ENCODE data around the gene SLC12A6.

Gene SLC12A6

DNA sequence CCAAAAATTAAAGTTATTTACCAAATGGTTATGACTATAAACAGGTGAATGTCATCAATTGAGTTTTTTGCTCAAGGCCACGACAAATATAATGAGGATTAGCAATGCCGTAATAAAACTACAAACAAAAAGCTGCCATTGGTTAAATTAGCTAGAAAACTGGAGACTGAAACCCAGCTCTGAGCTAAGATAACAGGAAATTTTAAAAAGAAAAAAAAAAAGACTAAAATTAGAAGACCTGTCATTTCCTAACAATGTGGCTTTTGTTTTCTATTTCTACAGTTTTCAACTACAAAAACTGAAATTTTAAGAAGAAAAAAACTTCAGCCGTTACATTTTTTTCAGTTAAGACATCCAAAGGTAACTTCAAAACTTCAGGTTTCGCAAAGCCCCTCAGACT is 9.7 kb downstream of the SLC12A6 start:
- DNase-seq: peak in 1 of 2 donors; percentile 35

GRCh38 chr15:34325368-34325767 is 12.2 kb downstream of the SLC12A6 start:
- no peak for DNase-seq

- DNase-seq: no peak
Measured at GRCh38 chr15:34324933-34325332, 12.6 kb downstream of the SLC12A6 start.

- DNase-seq: no peak
Measured at GRCh38 chr15:34323217-34323616, 14.4 kb downstream of the SLC12A6 start.

- peak; percentile 22 to 42 for DNase-seq
Measured at GRCh38 chr15:34318277-34319079, 19.1 kb downstream of the SLC12A6 start.

GRCh38 chr15:34314491-34315490 is 22.8 kb downstream of the SLC12A6 start:
- DNase-seq: no peak

DNA sequence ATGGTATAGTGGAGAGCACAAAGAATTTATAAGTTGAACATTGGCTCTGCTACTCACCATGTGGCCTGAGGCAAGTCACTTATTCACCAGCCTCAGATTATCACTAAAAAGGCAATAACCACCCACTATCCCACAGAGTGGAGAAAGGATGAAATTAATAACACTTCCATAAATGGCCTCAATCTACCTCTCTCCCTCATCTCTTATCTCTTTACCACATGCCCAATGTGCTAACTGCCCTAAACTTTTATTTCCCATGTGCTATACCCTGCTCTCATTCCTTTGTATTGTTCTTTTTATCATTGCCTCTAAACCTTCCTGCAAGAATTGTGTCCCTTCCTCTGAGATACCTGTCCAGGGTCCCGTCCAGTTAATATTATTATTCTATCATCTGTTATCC is 26.0 kb downstream of the SLC12A6 start:
- no peak for DNase-seq

GRCh38 chr15:34304613-34305012 is 33.0 kb downstream of the SLC12A6 start:
- no peak for DNase-seq

DNA sequence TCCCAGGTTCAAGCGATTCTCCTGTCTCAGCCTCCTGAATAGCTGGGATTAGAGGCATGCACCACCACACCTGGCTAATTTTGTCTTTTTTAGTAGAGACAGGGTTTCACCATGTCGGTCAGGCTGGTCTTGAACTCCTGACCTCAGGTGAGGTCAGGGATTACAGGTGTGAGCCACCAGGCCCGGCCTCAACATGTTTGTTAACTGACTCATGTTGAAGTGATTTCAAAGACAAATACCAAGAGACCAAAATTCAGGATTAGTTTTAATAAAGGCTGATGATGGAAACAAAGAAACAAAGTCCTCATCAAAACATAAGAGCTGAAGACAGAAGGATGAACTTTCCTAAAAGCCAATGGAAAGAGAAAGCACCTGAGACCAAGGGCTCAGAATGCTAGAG is 36.5 kb downstream of the SLC12A6 start:
- DNase-seq: no peak

- DNase-seq: no peak
Measured at GRCh38 chr15:34297059-34297458, 40.5 kb downstream of the SLC12A6 start.

DNA sequence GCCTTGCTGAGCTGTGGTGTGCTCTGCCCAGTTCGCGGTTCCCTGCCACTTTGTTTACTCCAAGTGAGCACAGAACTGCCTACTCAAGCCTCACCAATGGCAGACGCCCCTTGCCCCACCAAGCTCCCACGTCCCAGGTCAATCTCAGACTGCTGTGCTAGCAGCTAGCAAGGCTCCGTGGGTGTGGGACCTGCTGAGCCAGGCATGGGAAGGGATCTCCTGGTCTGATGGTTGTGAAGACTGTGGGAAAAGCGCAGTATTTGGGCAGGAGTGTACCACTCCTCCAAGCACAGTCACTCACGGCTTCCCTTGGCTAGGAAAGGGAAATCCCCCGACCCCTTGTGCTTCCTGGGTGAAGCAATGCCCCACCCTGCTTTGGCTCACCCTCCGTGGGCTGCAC is 45.0 kb downstream of the SLC12A6 start:
- DNase-seq: no peak

- no peak for DNase-seq
Measured at GRCh38 chr15:34284937-34285336, 52.6 kb downstream of the SLC12A6 start.

DNA sequence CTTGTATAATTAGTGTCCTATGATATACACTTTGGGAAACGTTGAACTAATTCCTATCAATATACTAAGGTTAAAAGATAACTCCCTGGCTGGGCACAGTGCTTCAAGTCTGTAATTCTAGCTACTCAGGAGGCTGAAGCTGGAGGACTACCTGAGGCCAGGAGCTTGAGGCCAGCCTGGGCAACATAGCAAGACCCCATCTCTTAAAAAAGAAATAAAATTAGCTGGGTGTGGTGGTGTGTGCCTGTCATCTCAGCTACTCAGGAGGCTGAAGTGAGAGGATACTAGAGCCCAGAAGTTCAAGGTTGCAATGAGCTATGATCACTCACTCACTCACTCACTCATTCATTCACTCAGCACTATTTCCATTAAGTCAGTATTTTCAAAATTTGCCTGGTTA is 55.2 kb downstream of the SLC12A6 start:
- DNase-seq: no peak

DNA sequence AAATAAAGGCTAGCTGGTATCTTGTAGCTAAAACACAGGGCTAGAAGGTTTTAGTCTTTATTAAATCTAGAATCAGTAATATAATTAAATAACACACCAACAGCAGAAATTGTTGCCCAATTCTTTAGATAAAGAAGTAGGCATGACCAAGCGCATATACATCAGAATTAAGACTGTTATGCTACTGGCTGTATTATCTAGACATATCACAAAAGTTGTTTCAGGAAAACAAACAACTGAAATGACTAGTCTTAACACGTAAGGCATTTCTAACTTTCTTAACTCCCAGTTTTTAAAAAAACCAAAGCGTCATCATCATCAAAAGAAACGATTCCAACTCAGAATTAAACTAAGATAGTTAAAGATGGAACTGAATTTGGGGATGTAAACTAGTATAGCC is 57.4 kb downstream of the SLC12A6 start:
- no peak for DNase-seq

- DNase-seq: no peak
Measured at GRCh38 chr15:34279368-34279767, 58.2 kb downstream of the SLC12A6 start.

DNA sequence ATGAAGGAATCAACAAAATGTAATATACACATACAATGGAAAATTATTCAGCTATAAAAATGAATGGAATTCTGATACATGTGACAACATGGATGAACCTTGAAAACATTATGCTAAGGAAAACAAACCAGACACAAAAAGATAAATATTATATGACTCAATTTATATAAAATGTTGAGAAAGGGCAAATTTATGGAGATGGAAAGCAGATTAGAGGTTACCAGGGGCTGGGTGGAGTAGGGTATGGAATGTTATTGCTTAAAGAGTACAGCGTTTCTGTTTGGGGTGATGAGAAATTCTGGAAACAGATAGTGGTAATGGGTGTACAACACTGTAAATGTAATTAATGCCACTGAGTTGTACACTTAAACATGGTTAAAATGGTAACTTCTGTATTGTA is 61.9 kb downstream of the SLC12A6 start:
- no peak for DNase-seq

- DNase-seq: no peak
Measured at GRCh38 chr15:34275154-34275553, 62.4 kb downstream of the SLC12A6 start.

- no peak for DNase-seq
Measured at GRCh38 chr15:34271493-34271892, 66.1 kb downstream of the SLC12A6 start.

- no peak for DNase-seq
Measured at GRCh38 chr15:34266751-34267150, 70.8 kb downstream of the SLC12A6 start.

- no peak for DNase-seq
Measured at GRCh38 chr15:34264076-34264475, 73.5 kb downstream of the SLC12A6 start.

DNA sequence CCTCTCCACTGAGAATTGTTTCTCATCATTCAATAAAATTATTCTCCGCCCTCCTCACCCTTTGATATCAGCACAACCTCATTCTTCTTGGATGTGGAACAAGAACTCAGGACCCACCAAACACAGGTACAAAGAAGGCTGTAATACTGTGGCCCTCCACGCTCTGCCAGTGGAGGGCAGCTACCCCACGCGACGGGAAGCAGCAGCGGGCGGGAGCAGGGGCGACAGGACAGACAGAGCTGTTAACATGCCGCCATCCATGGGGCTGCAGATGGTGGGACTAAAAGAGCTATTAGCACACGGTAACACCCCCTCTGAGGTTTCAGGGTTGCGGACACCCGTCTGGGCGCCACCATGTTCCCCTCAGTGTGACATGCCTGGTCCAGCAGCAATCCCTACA is 75.2 kb downstream of the SLC12A6 start:
- DNase-seq: no peak

- DNase-seq: no peak
Measured at GRCh38 chr15:34259566-34259965, 78.0 kb downstream of the SLC12A6 start.

DNA sequence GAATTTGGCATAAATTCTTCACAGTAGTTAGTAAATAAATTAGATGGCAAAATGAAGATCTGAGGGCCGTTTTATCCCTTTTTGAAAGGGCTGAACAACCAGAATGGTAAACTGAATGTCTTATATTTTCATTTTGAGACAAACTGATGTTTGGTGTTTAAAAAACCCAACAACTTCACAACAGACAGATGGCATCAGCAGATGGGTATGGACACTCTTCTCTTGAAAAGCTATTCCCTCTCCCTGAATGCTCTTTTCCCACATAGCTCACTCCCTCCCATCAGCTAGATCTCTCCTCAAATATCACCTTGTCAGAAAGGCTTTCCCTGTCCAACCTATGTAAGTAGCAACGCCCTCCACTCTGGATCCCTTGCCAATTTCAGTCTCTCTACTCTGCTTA is 79.4 kb downstream of the SLC12A6 start:
- DNase-seq: no peak

DNA sequence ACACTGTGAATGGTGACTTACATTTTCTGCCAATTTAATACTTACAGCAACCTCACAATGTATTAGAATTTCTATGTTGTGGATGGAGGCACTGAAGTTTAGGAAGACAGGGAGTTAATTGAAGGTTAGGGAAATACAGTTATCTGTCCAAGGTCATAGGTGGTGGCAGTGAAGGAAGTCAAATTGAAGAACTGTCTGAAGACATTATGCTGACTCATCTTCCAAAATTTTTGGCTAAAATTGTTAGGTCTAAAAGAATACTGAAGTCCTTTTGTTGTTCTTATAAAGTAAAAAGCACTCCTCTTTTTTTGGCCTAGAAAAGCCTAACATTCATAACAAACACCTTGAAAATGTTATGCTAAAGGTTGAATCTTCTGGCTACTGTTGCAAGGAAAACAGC is 85.0 kb downstream of the SLC12A6 start:
- no peak for DNase-seq

Measured in CD4-positive, alpha-beta T cell treated with Interferon alpha-2 for 1 hour (primary cell).